ENCODE data around the gene RASSF4. TPM values are rescaled to one million over a fixed set of nuclear protein-coding genes. Genes with fewer than 3 reads are reported as not detected.

RASSF4 gene
- polyA plus RNA-seq, 1 experiment = 11.2 TPM

DNA sequence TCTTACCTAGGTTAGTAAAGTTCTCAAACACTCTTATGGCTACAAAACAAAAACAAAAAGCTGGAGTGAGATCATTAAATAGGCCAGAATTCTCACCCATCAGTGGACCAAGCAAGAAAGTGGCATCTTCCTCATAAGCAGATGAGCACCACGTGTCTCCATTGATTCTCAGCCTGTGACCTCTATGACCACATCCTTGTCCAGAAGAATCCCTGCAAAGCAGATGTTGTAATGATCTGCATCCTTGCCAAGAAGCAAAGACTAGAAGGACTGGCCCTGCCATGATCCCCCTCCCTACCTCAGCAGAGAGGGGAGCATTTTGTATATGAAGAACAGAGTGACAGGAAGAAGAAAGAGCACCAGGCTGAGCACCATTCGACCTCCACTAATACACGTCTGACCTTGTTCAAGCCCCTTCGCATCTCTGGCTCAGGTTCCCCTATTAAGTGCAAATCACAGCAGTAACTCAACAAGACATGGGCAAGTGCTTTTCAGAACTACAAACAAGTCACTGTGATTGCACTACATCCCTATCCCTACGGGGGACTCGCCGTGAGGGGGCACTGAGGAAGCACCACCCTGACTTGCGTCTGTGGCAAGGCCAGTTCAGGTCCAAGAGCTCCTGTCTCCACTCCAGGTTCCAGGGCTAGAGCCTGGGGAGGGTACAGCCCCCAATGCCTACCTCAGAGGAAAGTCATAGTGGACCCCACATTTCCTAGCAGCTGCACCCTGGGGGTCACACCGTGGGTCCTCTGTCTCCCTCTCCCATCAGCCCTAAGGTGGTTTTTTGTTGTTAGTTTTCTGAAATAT is 22.2 kb upstream of the RASSF4 start:
- no peak overlapping the region for H3K27ac ChIP-seq (ENCODE audit: low read depth, low read length)
- peaks cover 3% of the 10 kb centered on the region; the same call in 1 of the 2 replicates for H3K9me3 ChIP-seq (ENCODE audit: control insufficient read depth, insufficient read depth, low read length)
- CTCF ChIA-PET = interaction anchor here (0.6 kb wide), 1 partner anchor 38 kb away, joined by 6 read pairs; no protein-coding TSS in a partner anchor

GRCh38 chr10:44938956-44939355 is 20.6 kb upstream of the RASSF4 start:
- CTCF ChIA-PET = no interaction called here
- TF ChIP-seq CTCF (IDR thresholded peaks at IDR 0.05; ENCODE audit: low read depth, low read length) = no peak

More for the DNA sequence above, 22.2 kb upstream of the RASSF4 start:
- Histone ChIP-seq H3K27me3 (ENCODE audit: control insufficient read depth, insufficient read depth, low read length) (no peaks in the 10 kb centered on the region), H3K4me3 (ENCODE audit: low read depth, low read length) (no peak overlapping the region)
- DNase-seq (ENCODE audit: low read depth, low spot score) = no peak
- POLR2A ChIA-PET = no interaction called here
- TF ChIP-seq CTCF (IDR thresholded peaks at IDR 0.05; ENCODE audit: low read depth, low read length) = no peak

DNA sequence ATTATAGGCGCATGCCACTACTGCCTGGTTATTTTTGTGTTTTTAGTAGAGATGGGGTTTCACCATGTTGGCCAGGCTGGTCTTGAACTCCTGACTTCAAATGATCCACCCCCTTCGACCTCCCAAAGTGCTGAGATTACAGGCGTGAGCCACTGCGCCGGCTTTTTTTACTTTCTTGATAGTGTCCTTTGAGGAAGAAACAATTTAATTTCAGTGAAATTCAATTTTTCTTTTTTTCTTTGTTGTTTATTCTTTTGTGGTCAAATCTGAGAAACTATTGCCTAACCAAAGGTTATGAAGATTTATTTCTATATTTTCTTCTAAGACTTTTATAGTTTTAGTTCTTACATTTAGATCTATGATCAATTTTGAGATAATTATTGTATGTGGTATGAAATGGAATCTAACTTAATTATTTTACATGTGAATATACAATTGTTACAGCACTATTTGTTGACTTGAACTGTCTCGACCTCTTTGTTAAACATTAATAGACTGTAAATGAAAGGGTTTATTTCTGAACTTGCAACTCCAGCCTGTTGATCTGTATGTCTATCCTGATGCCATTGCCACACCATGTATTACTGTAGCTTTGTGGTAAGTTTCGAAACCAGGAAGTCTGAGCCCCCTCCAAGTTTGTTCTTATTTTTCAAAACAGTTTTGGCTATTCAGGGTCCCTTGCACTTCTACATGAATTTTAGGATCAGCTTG is 19.8 kb upstream of the RASSF4 start:
- ChIA-PET CTCF (no interaction called here), POLR2A (no interaction called here)
- Histone ChIP-seq H3K4me3 (ENCODE audit: low read depth, low read length) (no peak overlapping the region), H3K27ac (ENCODE audit: low read depth, low read length) (no peak overlapping the region), H3K27me3 (ENCODE audit: control insufficient read depth, insufficient read depth, low read length) (no peaks in the 10 kb centered on the region), H3K9me3 (ENCODE audit: control insufficient read depth, insufficient read depth, low read length) (peaks cover 3% of the 10 kb centered on the region; the same call in 1 of the 2 replicates)
- DNase-seq (ENCODE audit: low read depth, low spot score) = no peak
- no peak for TF ChIP-seq CTCF (IDR thresholded peaks at IDR 0.05; ENCODE audit: low read depth, low read length)

More at GRCh38 chr10:44938956-44939355, 20.6 kb upstream of the RASSF4 start:
- POLR2A ChIA-PET = no interaction called here
- Histone ChIP-seq H3K4me3 (ENCODE audit: low read depth, low read length) (no peak overlapping the region), H3K9me3 (ENCODE audit: control insufficient read depth, insufficient read depth, low read length) (peaks cover 3% of the 10 kb centered on the region; the same call in 1 of the 2 replicates), H3K27me3 (ENCODE audit: control insufficient read depth, insufficient read depth, low read length) (no peaks in the 10 kb centered on the region), H3K27ac (ENCODE audit: low read depth, low read length) (no peak overlapping the region)
- no peak for DNase-seq (ENCODE audit: low read depth, low spot score)

GRCh38 chr10:44944354-44944753 is 15.2 kb upstream of the RASSF4 start:
- TF ChIP-seq CTCF (IDR thresholded peaks at IDR 0.05; ENCODE audit: low read depth, low read length) = no peak
- DNase-seq (ENCODE audit: low read depth, low spot score) = no peak
- Histone ChIP-seq H3K27me3 (ENCODE audit: control insufficient read depth, insufficient read depth, low read length) (peaks cover 2% of the 10 kb centered on the region), H3K27ac (ENCODE audit: low read depth, low read length) (no peak overlapping the region), H3K9me3 (ENCODE audit: control insufficient read depth, insufficient read depth, low read length) (no peaks in the 10 kb centered on the region), H3K4me3 (ENCODE audit: low read depth, low read length) (no peak overlapping the region)
- ChIA-PET POLR2A (no interaction called here), CTCF (interaction anchor here (0.9 to 6.3 kb wide), 2 partner anchors 11 to 30 kb away, joined by 3 to 37 read pairs; no protein-coding TSS in a partner anchor)

GRCh38 chr10:44946205-44946604 is 13.4 kb upstream of the RASSF4 start:
- H3K27me3 ChIP-seq (ENCODE audit: control insufficient read depth, insufficient read depth, low read length) = peaks cover 2% of the 10 kb centered on the region
- H3K9me3 ChIP-seq (ENCODE audit: control insufficient read depth, insufficient read depth, low read length) = no peaks in the 10 kb centered on the region
- TF ChIP-seq CTCF (IDR thresholded peaks at IDR 0.05; ENCODE audit: low read depth, low read length) = no peak
- POLR2A ChIA-PET = interaction anchor here (0.9 kb wide), 1 partner anchor 33 kb away, joined by 3 read pairs; the partner anchor contains the start of gene DEPP1
- CTCF ChIA-PET = interaction anchor here (6.3 kb wide), 1 partner anchor 13 kb away, joined by 37 read pairs; no protein-coding TSS in a partner anchor
- no peak overlapping the region for H3K4me3 ChIP-seq (ENCODE audit: low read depth, low read length)
- H3K27ac ChIP-seq (ENCODE audit: low read depth, low read length) = no peak overlapping the region
- DNase-seq (ENCODE audit: low read depth, low spot score) = no peak
